Superior temporal gyrus (tissue), 1 donor: Measurements from ENCODE around the gene DXO.
"Not testable (repeated sequence)": the region's sequence is repeated elsewhere in the genome, so short reads cannot be mapped to it uniquely, and the experiment has no call there.

Experiments used
- DNase-seq: peaks from one replicate; pipeline ENCODE4 v3.0.0-alpha.2; 2016; ENCODE audit errors: extremely low spot score

DXO gene

GRCh38 chr6:31980195-31980876 is 8.4 kb upstream of the DXO start:
- DNase-seq, result not testable (repeated sequence)

DNA sequence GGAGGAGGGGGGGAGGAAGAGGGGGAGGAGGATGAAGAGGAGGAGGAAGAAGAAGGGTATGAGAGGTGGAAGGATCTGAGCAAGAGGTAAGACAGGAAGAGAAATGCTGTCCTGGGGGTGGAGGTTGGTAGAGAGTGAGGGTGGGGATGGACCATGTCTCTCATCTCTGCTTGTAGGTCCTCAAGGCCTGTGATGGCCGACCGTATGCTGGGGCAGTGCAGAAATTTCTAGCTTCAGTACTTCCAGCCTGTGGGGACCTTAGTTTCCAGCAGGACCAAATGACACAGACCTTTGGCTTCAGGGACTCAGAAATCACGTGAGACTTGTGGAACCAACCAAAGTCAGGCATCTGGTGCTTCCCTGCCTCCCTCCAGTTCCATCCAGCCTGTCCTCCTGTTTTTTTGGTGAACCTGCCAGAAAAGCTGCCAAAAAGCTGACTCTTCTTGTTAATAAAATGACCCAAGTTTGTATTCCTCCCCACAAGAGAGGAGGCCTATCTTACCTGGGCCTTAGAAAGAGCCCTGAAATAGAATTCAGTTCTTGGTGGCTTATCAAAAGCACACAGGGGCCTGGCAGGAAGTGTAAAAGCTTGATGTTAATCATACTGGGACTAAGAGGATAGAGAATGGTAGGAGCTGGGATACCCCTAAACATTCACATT is 7.4 kb upstream of the DXO start:
- DNase-seq, result no peak

GRCh38 chr6:31978831-31979230 is 6.9 kb upstream of the DXO start:
- DNase-seq, result no peak

DNA sequence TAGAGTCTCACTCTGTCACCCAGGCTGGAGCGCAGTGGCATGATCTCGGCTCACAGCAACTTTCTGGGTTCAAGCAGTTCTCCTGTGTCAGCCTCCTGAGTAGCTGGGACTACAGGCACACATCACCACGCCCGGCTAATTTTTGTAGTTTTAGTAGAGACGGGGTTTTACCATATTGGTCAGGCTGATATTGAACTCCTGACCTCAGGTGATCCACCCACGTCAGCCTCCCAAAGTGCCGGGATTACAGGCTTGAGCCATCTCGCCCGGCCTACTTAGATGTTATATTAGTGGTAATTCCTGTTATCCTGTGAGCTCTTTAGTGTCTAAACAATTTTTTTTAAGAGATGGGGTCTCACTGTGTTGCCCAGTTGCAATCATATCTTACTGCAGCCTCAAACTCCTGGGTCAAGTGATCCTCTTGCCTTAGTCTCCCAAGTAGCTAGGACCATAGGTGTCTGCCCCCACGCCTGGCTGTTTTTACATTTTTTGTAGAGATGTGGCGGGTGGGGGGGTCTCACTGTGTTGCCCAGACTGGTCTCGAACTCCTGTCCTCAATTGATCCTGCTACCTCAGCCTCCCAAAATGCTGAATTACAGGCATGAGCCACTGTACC is 6.0 kb upstream of the DXO start:
- no peak for DNase-seq

DNA sequence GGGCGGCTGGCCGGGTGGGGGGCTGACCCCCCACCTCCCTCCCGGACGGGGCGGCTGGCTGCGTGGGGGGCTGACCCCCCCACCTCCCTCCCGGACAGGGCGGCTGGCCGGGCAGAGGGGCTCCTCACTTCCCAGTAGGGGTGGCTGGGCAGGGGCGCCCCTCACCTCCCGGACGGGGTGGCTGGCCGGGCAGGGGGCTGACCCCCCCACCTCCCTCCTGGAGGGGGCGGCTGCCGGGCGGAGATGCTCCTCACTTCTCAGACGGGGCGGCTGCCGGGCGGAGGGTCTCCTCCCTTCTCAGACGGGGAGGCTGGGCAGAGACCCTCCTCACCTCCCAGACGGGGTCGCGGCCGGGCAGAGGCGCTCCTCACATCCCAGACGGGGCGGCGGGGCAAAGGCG is 4.1 kb upstream of the DXO start:
- not testable (repeated sequence) for DNase-seq

GRCh38 chr6:31972709-31973350 is 892 bp upstream of the DXO start:
- no peak for DNase-seq

DNA sequence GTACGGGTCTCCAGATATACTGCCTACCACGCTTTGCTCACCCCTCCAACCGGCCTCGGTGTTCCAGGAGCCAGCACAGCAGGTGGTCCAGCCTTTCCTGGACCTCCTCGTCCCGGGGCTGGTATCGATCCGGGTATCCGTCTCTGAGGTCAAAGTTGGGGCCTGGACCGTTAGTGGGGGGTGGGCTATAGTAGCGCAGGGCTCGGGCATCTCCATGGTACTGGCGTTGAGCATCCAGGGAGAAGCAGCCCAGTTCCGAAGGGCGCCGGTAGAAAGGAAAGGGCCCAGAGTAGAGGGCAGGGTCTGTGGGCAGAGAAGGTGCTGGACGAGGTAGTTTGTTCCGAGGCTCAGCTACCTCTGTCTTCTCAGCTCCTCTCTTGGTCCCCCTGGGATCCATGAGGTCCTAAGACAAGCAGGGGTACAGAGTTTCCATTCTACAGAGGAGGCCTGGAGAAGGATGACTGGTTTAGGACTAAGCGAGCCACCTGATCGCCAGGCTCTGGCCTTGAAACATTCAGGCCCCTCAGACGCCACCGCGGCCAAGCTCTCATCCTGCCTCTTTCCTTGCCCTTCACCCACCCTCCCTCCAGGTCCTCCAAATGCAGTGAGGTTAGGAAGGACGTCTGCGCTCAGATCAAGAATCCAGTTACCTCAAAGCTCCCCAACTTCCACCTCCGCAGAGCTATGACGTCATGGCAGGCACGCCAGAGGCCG is 502 bp downstream of the DXO start:
- no peak for DNase-seq

- DNase-seq, result no peak
Measured at GRCh38 chr6:31970604-31971271, 1.2 kb downstream of the DXO start.

DNA sequence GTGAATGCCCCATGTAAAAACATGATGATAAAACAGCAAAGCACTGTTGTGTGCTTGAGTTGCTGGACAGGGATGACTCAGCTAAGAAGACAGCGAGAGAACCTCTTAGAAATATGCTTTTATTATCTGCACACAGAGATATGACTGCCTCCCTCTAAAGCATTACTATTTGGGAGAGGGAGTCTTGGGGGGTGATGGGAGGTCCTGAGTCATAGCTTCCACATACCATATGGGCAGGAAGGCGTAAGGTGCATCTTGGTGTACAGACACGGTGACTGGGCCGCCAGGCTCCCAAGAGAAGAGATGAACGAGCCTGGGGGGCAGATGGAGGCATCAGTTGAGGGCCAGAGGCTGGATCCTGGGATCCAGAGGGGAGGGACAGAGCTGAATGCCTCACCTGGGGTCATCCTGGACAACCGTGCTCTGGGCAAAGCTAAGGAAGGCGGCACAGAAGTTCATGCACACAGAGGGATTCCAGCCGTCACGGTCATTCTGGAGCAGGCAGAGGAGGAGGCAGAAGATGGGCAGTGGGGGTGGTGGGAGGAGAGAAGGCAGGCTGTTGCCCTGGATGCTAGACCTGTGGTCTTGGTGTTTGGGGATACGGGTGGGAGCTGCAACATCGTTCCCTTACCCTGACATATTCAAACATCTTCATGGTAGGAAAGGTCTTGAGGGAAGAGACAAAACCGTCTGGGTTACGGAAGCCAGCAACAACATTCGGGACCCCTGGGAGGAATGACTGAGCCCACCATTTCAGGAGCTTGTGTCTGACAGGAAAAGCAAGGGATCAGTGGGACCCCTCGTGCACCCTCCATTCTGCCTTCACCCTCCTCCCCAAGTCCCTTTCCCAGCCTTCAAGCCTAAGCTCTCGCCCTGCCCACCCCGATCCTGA is 2.0 kb downstream of the DXO start:
- DNase-seq, result no peak

DNA sequence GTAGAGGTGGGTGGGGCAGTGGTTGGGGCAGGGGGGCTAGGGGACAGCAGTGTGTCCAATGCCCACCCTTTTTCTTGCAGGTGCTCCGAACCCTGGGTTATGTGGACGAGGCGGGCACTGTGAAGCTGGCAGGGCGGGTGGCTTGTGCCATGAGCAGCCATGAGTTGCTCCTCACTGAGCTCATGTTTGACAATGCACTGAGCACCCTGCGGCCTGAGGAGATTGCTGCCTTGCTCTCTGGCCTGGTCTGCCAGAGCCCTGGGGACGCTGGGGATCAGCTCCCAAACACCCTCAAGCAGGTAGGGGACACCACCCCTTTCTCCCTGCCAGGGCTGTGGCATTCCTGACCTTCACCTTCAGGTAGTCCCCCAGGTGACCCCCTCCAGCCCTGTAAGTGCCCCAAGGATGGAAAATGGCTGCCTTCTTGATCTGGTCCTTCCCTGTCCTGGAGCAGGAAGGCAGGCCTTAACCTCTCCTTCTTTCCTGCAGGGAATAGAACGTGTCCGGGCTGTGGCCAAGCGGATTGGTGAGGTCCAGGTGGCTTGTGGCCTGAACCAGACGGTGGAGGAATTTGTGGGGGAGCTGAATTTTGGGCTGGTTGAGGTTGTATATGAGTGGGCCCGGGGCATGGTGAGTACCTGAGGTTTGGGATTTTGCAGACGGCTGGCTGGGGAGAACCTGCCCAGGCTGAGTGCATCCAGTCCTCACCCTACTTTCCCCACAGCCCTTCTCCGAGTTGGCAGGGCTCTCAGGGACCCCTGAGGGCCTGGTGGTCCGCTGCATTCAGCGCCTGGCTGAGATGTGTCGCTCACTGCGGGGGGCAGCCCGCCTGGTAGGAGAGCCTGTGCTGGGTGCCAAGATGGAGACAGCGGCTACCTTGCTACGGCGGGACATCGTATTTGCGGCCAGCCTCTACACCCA is 2.9 kb downstream of the DXO start:
- DNase-seq, result no peak

DNA sequence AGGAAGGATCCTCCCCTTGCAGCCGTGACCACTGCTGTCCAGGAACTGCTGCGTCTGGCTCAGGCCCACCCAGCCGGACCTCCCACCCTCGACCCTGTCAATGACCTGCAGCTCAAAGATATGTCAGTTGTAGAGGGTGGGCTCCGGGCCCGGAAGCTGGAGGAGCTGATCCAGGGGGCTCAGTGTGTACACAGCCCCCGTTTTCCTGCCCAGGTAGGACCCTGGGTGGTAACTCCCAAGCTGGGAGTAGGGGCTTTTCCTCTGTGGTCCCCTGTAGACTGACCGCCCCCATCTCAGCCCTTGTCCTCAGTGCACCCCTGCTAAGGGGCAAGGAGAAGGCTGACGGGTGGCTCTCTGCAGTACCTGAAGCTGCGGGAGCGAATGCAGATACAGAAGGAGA is 3.6 kb downstream of the DXO start:
- no peak for DNase-seq

DNA sequence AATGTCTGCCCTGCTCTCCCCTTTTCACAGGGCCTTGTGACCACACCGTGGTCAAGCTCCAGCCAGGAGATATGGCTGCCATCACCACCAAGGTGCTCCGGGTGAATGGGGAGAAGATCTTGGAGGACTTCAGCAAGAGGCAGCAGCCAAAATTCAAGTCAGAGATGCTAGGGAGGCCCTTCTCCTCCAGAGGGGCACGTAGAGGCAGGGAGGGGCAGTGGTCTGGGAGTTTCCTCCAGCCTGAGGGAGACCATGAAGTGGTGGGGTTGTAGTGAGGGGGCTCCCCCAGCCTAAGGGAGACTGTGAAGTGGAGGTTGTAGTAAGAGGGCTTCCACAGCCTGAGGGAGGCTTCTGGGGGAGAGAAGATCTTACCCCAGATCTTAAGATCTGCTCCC is 4.0 kb downstream of the DXO start:
- DNase-seq, result no peak

GRCh38 chr6:31966997-31967925 is 4.7 kb downstream of the DXO start:
- DNase-seq, result no peak

DNA sequence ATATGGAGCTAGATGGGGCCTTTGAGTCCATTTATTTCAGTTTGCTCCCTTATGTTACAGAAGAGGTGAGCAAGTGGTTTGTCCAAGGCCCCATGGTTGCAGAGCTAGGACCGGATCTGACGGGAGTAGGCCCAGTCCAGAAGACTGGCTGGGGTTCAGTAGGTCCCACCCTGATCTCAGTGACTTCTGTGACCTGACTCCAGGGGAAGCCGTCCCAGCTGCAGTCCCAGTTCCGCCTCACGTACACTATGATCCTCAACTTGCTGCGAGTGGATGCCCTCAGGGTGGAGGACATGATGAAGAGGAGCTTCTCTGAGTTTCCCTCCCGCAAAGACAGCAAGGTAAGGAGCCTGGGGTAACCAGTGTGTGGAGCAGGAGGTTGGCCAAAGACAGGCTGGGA is 5.4 kb downstream of the DXO start:
- no peak for DNase-seq

DNA sequence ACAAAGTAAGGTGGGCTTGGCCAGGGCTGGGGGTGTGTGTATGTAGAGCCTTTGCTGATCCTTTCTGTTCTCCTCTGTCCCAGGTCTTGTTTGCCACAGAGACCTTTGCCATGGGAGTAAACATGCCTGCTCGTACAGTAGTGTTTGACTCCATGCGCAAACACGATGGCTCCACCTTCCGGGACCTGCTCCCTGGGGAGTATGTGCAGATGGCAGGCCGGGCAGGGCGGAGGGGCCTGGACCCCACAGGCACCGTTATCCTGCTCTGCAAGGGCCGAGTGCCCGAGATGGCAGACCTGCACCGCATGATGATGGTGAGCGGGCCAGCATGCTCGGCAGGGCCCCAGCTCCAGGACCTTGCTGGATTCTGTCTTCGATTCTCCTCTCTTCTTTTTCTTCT is 6.2 kb downstream of the DXO start:
- DNase-seq, result no peak

DNA sequence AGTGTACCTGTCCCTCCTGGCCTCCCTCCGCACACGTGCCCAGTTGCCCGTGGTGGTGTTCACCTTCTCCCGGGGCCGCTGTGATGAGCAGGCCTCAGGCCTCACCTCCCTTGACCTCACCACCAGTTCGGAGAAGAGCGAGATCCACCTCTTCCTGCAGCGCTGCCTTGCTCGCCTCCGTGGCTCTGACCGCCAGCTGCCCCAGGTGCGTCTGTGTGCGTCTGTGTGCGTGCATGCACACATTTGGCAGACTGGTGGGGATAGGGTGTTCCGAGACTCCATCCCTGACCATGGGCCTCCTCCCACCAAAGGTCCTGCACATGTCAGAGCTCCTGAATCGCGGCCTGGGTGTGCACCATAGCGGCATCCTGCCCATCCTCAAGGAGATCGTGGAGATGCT is 8.0 kb downstream of the DXO start:
- no peak for DNase-seq

DNA sequence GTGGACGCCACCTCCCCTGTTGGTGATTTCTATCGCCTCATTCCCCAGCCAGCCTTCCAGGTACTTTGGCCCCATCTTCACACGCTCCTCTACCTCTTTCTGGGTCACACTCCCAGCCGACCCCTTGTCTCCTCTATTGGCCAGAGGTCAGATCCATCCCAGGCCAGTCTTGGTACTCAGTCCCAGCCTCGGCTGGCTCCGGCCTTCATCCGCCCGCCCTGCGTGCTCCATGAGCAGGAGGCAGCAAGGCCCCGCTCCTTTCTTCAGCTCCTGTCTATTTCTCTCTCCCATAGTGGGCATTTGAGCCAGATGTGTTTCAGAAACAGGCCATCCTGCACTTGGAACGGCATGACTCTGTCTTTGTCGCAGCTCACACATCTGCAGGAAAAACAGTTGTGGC is 10.3 kb downstream of the DXO start:
- DNase-seq, result no peak
